Ectodermal cell (in vitro differentiated cells): ENCODE measurements around the gene L3MBTL3.
"Not testable (repeated sequence)": the region's sequence is repeated elsewhere in the genome, so short reads cannot be mapped to it uniquely, and the experiment has no call there.

Experiments
- H3K27ac ChIP-seq: 2 replicates; pipeline ENCODE4 v1.7.0; 2013; ENCODE audit warnings: mild to moderate bottlenecking, low read depth, low read length; ENCODE audit not compliant: insufficient read depth, poor library complexity, severe bottlenecking
- H3K27me3 ChIP-seq: 2 replicates; pipeline ENCODE4 v1.7.0; 2013; ENCODE audit warnings: mild to moderate bottlenecking, low read length; ENCODE audit not compliant: insufficient read depth, control insufficient read depth, poor library complexity, severe bottlenecking
- H3K36me3 ChIP-seq: one replicate; pipeline ENCODE4 v1.7.0; 2013; ENCODE audit warnings: low read length; ENCODE audit not compliant: control insufficient read depth, insufficient read depth
- H3K4me1 ChIP-seq: one replicate; pipeline ENCODE4 v1.7.0; 2013; ENCODE audit warnings: low read length; ENCODE audit not compliant: control insufficient read depth, insufficient read depth
- H3K4me3 ChIP-seq: 2 replicates; pipeline ENCODE4 v1.7.0; 2013; ENCODE audit warnings: low read depth, low read length, control low read depth; ENCODE audit not compliant: insufficient read depth
- H3K9me3 ChIP-seq: 2 replicates; pipeline ENCODE4 v1.7.0; 2013; ENCODE audit warnings: mild to moderate bottlenecking, low read length, moderate library complexity; ENCODE audit not compliant: control insufficient read depth
- WGBS, 2 experiments: methylation state at CpG; one replicate each; pipeline ENCODE4 v1.1.7; 2013; ENCODE audit warnings: missing lambda C conversion rate in 2 of 2; 5-methylcytosine and 5-hydroxymethylcytosine counted together

Gene L3MBTL3

DNA sequence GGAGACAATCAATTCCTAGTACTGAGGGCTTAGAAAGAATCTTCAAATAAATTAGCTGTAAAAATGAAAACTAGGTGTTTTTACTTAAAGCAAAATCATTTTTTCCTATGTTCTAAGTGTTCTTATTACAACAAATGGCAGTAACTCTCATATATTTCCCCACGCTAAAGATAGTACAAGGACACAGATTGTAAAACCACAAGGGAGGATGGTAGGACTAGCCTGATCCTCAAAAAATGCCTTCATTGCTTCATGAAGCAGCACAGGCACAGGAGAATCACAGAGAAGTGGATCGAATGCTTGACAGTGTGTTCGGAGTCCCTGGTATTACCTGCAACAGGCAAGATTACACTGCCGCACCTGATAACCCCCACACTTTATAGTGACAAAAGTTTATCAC lies 145.9 kb downstream of the L3MBTL3 start:
- WGBS, 2 experiments: 69 to 74% methylated on average over 4 of the region's 4 CpGs
- Histone ChIP-seq H3K4me1 (no peaks in the 10 kb centered on the region), H3K27me3 (no peaks in the 10 kb centered on the region), H3K27ac (no peak overlapping the region), H3K9me3 (no peaks in the 10 kb centered on the region), H3K4me3 (no peak overlapping the region), H3K36me3 (no peaks in the 10 kb centered on the region)

DNA sequence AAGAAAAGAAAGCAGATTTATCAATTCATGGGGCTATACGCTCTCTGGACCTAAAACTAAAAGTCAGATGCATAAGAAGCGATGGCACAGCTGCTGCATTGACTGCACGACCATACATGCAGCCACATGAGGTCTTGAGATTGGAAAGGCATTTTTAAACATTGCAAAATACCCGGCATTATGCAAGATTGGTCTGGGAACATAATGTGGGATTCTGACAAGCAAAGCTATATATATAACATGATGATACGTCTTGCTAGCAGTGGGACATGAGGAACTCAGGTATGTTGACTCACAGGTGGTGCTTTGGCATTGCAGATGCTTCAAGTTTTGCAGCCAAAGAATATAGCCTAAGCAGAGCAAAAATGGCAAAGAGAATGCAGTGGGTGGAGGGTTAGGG lies 149.3 kb downstream of the L3MBTL3 start:
- Histone ChIP-seq H3K4me1 (no peaks in the 10 kb centered on the region), H3K36me3 (no peaks in the 10 kb centered on the region), H3K27me3 (no peaks in the 10 kb centered on the region), H3K27ac (no peak overlapping the region), H3K9me3 (no peaks in the 10 kb centered on the region), H3K4me3 (no peak overlapping the region)
- WGBS, 2 experiments: 95 to 97% methylated on average over 5 of the region's 5 CpGs

DNA sequence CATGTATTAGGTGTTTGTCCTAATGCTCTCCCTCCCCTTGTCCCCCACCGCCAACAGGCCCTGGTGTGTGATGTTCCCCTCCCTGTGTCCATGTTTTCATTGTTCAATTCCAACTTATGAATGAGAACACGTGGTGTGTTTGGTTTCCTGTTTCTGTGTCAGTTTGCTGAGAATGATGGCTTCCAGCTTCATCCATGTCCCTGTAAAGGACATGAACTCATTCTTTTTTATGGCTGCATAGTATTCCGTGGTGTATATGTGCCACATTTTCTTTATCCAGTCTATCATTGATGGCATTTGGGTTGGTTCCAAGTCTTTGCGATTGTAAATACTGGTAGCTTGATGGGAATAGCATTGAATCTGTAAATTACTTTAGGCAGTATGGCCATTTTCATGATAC lies 151.8 kb downstream of the L3MBTL3 start:
- not testable (repeated sequence) for H3K36me3 ChIP-seq, H3K4me3 ChIP-seq, H3K9me3 ChIP-seq, H3K27me3 ChIP-seq, H3K27ac ChIP-seq, H3K4me1 ChIP-seq
- WGBS, 2 experiments: 85 to 93% methylated on average over 4 of the region's 4 CpGs

DNA sequence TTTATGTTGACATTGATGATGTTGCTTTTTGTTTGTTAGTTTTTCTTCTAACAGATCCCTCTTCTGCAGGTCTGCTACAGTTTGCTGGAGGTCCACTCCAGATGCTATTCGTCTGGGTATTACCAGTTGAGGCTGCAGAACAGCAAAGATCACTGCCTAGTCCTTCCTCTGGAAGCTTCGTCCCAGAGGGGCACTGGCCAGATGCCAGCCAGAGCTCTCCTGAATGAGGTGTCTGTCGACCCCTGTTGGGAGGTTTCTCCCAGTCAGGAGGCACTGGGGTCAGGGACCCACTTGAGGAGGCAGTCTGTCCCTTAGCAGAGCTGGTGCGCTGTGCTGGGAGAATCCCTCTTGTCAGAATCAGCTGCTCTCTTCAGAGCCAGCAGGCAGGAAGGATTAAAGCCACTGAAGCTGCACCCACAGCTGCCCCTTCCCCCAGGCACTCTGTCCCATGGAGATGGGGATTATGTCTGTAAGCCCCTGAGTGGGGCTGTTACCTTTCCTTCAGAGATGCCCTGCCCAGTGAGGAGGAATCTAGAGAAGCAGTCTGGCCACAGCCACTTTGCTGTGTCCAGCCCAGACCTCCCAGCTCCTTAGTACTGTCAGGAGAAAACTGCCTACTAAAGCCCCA lies 155.1 kb downstream of the L3MBTL3 start:
- not testable (repeated sequence) for H3K27me3 ChIP-seq, H3K27ac ChIP-seq, H3K9me3 ChIP-seq, H3K36me3 ChIP-seq, H3K4me3 ChIP-seq, H3K4me1 ChIP-seq
- WGBS, 2 experiments: 90 to 93% methylated on average over 4 of the region's 4 CpGs

DNA sequence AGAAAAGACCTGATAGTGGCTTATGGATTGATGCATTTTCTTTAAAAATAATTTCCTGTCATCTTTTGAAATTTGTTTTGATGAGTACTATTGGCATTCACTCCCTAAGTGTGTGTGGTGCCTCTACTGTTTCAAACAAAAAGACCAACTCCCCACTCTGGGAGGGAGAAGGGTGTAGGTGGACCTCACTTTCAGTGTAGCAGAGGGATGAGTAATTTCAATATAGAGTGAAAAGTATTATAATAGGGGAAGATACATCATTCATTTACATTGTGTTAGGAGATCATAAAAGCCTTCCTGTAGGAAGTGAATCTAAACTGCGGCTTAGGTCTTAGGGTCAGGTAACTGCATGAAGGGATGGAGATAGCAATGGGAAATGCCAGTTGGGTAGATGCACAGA lies 158.0 kb downstream of the L3MBTL3 start:
- no peak overlapping the region for H3K27ac ChIP-seq
- WGBS, 2 experiments: 86 to 95% methylated on average over 1 of the region's 1 CpG
- H3K27me3 ChIP-seq: no peaks in the 10 kb centered on the region
- H3K4me1 ChIP-seq: no peaks in the 10 kb centered on the region
- no peaks in the 10 kb centered on the region for H3K9me3 ChIP-seq
- H3K4me3 ChIP-seq: no peak overlapping the region
- H3K36me3 ChIP-seq: no peaks in the 10 kb centered on the region

DNA sequence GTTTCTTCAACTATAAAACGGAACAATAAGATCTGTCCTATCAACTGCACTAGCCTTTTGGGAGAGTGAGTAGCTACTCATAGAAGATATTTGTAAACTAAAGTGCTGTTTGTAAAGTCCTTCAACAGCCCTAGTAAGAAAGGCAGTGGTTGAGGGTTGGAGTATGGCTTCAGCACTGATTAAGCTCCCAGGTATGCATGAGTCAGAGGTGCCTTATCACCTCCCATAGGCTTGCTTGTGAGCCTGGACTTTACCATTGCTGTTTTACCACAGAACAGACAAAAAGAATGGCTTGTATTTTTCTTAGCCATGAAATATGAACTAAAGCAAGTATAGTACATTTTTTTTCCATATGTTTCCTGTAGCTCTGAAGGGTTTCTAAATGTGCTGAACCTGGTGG lies 160.3 kb downstream of the L3MBTL3 start:
- H3K4me1 ChIP-seq: no peaks in the 10 kb centered on the region
- no peak overlapping the region for H3K27ac ChIP-seq
- no peaks in the 10 kb centered on the region for H3K9me3 ChIP-seq
- WGBS, 2 experiments: 83 to 94% methylated on average over 1 of the region's 1 CpG
- no peak overlapping the region for H3K4me3 ChIP-seq
- H3K27me3 ChIP-seq: no peaks in the 10 kb centered on the region
- H3K36me3 ChIP-seq: no peaks in the 10 kb centered on the region

DNA sequence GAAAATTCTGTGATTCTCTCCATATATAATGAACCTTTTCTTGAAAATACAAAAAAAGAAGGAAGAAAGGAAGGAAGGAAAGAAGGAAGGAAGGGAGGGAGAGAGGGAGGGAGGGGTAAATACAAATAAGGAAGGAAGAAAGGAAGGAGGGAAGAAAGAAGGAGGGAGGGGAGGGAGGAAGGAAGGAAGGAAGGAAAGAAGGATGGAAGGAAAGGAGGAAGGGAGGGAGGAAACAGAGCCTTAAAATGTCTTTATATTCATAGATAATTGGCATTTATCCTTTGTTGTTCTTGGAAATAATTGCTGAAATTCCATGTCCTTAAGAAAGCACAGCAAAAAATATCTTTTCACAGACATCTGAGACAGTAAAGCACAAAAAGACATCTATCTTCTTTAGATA lies 164.1 kb downstream of the L3MBTL3 start:
- Histone ChIP-seq H3K9me3 (no peaks in the 10 kb centered on the region), H3K4me3 (no peak overlapping the region), H3K36me3 (no peaks in the 10 kb centered on the region), H3K27ac (no peak overlapping the region), H3K27me3 (no peaks in the 10 kb centered on the region), H3K4me1 (no peaks in the 10 kb centered on the region)

DNA sequence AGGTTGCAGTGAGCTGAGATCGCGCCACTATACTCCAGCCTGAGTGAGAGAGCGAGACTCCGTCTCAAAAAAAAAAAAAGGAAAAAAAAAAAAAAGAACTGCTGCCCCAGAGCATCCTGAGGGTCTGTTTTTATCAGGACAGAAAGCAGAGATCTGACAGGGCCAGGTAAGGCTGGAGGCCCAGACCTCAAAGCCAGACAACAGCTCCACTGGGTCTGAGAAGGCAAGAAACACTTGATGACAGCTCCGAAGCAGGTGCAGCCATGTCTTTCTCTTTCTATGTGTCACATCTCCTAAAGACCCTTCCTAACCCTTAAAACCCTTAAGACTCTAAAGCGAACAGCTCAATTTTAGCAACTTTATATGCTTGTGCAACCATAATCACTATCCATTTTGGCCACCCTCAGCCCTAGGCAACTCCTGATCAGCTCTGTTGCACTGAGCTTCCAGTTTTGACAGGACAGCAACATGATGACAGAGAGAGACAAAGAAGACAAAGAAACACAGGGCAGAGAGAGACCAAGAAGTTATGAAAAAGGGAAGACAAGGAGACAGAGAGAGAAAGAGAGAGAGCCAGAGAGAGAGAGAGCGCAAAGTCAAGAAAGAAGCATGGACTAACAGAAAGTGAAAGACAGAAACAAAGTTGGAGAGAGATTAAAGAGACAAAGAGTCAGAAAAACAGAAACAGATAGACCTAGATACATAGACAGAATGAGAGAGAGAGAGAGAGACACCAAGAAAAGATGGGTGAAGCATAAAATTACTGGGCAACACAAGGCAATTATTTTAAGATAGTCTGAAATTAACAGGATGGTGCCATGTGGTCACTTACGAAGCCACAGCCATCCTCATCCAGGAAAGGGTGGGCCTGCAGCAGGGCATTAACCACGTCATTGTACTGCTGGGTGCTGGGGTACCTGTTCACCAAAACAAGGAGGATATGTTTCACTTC lies 165.2 kb downstream of the L3MBTL3 start:
- Histone ChIP-seq H3K4me1 (no peaks in the 10 kb centered on the region), H3K27ac (no peak overlapping the region), H3K4me3 (no peak overlapping the region), H3K27me3 (no peaks in the 10 kb centered on the region), H3K9me3 (no peaks in the 10 kb centered on the region), H3K36me3 (no peaks in the 10 kb centered on the region)
- WGBS, 2 experiments: 95 to 96% methylated on average over 9 of the region's 9 CpGs

DNA sequence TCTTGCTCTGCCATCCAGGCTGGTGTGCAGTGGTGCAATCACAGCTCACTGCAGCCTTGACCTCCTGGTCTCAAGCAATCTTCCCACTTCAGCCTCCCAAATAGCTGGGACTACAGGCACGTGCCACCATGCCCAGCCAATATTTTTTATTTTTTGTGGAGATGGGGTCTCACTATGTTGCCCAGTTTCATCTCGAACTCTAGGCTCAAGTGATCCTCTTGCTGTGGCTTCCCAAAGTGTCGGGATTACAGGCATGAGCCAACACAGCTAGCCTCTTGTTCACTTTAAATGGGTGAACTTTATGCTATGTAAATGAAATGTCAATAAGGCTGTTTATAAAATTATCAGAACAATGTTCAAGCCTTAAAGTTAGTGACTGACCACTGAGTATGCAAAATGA lies 167.3 kb downstream of the L3MBTL3 start:
- Histone ChIP-seq H3K27ac (no peak overlapping the region), H3K36me3 (no peaks in the 10 kb centered on the region), H3K27me3 (no peaks in the 10 kb centered on the region), H3K4me1 (no peaks in the 10 kb centered on the region), H3K9me3 (no peaks in the 10 kb centered on the region), H3K4me3 (no peak overlapping the region)
- WGBS, 2 experiments: 90 to 93% methylated on average over 3 of the region's 3 CpGs

DNA sequence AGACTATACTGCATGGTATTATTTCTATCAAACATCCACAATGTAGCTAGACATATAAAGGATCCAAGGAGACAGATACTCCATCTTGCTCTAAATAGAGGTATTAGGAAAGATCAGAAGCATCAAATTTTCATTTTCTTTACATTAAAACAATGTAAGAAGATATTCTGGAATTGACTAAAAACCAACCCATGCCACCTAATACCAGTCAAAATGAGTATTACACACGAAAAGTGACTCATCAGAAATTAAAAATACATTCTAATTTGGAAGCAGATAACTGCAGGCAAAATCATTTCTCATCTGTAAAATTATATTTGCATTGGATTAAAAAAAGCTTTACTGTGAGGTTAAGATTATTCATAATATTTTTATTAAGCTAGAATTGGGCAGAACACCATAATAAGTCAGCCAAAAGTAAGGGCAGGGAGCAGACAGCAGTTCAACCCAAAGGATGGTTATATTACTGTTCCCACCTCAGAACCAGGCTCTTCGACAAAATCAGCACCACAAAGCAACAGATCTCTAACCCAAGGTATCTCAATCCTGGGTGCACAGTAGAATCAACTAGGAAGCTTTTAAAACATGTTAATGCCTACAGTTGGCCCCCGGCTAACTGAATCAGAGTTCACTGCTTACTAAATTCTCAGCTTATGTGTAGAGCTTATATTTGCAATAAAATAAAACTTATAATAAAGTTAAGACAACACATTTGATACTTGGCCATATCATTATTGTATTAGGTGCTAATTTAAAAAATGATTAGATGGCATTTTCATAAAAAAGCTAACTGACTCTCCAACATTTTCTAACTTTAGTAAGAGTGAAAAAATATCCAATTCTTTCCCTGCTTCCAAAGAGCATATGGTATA lies 169.2 kb downstream of the L3MBTL3 start:
- WGBS, 2 experiments: 97 to 98% methylated on average over 2 to 3 of the region's 3 CpGs

More for the DNA sequence above, 169.2 kb downstream of the L3MBTL3 start:
- no peak overlapping the region for H3K4me3 ChIP-seq
- no peak overlapping the region for H3K27ac ChIP-seq
- no peaks in the 10 kb centered on the region for H3K9me3 ChIP-seq
- no peaks in the 10 kb centered on the region for H3K36me3 ChIP-seq
- H3K27me3 ChIP-seq: no peaks in the 10 kb centered on the region
- no peaks in the 10 kb centered on the region for H3K4me1 ChIP-seq
